ENCODE data around the gene NOS3.

The NOS3 gene

DNA sequence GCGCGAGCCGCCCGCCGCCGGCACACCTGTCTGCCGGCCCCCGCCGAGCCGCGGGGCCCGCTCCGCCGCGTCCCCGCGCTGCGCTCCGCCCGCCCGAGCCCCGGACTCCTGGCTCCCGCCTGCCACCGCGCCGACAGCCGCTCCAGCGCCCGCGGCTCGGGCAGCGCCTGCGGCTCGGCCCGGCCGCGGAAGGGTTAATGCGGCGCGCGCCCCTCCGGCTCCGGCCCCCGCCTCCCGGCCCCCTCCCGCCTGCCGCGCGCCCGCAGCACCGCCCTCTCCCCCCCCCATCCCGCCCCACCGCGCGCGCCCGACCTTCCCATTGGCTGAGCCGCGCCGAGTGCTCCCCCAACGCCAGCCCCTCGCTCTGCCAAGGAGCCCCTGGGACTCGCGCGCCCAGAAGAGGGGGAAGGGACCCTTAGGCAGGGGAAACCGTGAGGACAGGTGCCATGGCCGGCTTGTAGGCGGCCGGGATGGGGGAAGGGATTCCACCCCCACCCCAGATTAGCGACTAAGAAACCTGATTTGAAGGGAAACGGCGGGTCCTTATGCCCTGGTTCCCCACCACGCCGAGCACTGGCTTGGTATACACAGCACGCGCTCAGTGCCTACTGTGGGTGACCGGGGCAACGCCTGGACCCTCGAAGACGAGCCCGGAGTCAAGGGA is 12.6 kb upstream of the NOS3 start, which contains the start of gene KCNH2:
Gene KCNH2, minus strand, starts transcription at position 196 of the 664 bp plus-strand sequence. CDS start 408 bp downstream, outside the sequence.
- Histone ChIP-seq H3K4me3 (ENCODE audit: low read depth in 1 of 2, low read length in 2 of 2) (peak within 1 kb of the TSS; percentile 23 to 73; a peak in 3 of 4 replicates), H3K27me3 (ENCODE audit: insufficient read depth, low read length, poor library complexity) (peaks cover 40% of the 10 kb centered on the region), H3K79me2 (ENCODE audit: insufficient read depth, low read length) (no peaks in the 10 kb centered on the region), H3K27ac (ENCODE audit: low read length) (no peak within 1 kb of the TSS), H3K36me3 (ENCODE audit: insufficient read depth, low read length) (no peaks in the 10 kb centered on the region), H3K9me3 (ENCODE audit: insufficient read depth, low read length, severe bottlenecking) (no peaks in the 10 kb centered on the region), H2AFZ (ENCODE audit: low read depth, low read length) (peak within 1 kb of the TSS; percentile 61), H4K20me1 (ENCODE audit: insufficient read depth, low read length) (peaks cover 49% of the 10 kb centered on the region), H3K9ac (ENCODE audit: low read depth, low read length) (peak within 1 kb of the TSS; percentile 43), H3K4me1 (ENCODE audit: insufficient read depth, low read length) (peaks cover 50% of the 10 kb centered on the region), H3K4me2 (ENCODE audit: insufficient read depth, low read length) (peak within 1 kb of the TSS; percentile 100)
- peak; percentile 80 for DNase-seq
- ATAC-seq (ENCODE audit: insufficient read depth, low read depth) = peak; percentile 53
- no peak for TF ChIP-seq EZH2 (IDR thresholded peaks at IDR 0.05; ENCODE audit: borderline replicate concordance, low read depth, low read length, severe bottlenecking)
- TF ChIP-seq, protein P1, sequence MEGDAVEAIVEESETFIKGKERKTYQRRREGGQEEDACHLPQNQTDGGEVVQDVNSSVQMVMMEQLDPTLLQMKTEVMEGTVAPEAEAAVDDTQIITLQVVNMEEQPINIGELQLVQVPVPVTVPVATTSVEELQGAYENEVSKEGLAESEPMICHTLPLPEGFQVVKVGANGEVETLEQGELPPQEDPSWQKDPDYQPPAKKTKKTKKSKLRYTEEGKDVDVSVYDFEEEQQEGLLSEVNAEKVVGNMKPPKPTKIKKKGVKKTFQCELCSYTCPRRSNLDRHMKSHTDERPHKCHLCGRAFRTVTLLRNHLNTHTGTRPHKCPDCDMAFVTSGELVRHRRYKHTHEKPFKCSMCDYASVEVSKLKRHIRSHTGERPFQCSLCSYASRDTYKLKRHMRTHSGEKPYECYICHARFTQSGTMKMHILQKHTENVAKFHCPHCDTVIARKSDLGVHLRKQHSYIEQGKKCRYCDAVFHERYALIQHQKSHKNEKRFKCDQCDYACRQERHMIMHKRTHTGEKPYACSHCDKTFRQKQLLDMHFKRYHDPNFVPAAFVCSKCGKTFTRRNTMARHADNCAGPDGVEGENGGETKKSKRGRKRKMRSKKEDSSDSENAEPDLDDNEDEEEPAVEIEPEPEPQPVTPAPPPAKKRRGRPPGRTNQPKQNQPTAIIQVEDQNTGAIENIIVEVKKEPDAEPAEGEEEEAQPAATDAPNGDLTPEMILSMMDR (IDR thresholded peaks at IDR 0.05; ENCODE audit: borderline replicate concordance, extremely low read depth, low read length, poor library complexity, severe bottlenecking) = no peak

DNA sequence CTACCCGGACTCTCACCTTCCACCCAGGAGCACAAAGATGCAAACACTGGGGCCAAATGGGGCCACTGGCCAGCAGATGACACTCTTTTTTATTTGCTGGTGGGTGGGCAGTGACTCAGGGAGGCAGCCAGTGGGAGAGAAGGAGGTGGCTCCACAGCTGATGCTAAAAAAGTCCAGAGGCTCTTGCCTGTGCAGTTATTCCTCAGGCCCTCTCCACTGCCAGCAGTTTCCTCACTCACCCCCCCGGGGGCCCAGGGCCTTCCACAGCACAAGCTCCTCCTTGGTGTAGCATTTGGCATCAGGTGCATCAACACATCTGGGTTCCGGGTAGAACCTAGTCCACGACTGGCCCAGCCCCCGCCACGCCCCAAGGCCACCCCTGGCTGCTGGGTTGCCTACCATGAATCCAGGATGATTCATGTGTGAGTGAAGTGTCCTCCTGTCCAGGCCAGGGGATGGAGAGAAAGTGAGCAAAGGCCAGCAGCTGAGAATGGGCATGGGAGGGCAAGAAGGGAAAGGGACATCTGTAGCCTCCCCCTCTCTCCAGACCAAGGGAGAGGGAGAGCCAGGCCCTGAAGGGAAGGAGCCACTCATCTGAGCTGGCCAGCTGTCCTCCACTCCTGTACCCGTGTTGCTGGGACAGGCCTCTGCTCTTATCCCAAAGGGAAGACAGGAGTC is 11.0 kb upstream of the NOS3 start:
- TF ChIP-seq EZH2 (IDR thresholded peaks at IDR 0.05; ENCODE audit: borderline replicate concordance, low read depth, low read length, severe bottlenecking) = no peak
- TF ChIP-seq, protein P1 (IDR thresholded peaks at IDR 0.05; ENCODE audit: borderline replicate concordance, extremely low read depth, low read length, poor library complexity, severe bottlenecking) = no peak
- ATAC-seq (ENCODE audit: insufficient read depth, low read depth) = no peak
- H3K4me1 ChIP-seq (ENCODE audit: insufficient read depth, low read length) = peaks cover 41% of the 10 kb centered on the region
- no peak for DNase-seq
- no peak overlapping the region for H2AFZ ChIP-seq (ENCODE audit: low read depth, low read length)
- no peak overlapping the region for H3K4me3 ChIP-seq (ENCODE audit: low read depth in 1 of 2, low read length in 2 of 2)
- no peak overlapping the region for H3K4me2 ChIP-seq (ENCODE audit: insufficient read depth, low read length)
- H3K9me3 ChIP-seq (ENCODE audit: insufficient read depth, low read length, severe bottlenecking) = no peaks in the 10 kb centered on the region
- no peak overlapping the region for H3K9ac ChIP-seq (ENCODE audit: low read depth, low read length)
- H3K27ac ChIP-seq (ENCODE audit: low read length) = no peak overlapping the region
- peaks cover 39% of the 10 kb centered on the region for H4K20me1 ChIP-seq (ENCODE audit: insufficient read depth, low read length)
- no peaks in the 10 kb centered on the region for H3K36me3 ChIP-seq (ENCODE audit: insufficient read depth, low read length)
- no peaks in the 10 kb centered on the region for H3K79me2 ChIP-seq (ENCODE audit: insufficient read depth, low read length)
- H3K27me3 ChIP-seq (ENCODE audit: insufficient read depth, low read length, poor library complexity) = peaks cover 37% of the 10 kb centered on the region

- Histone ChIP-seq H3K27me3 (ENCODE audit: insufficient read depth, low read length, poor library complexity) (peaks cover 37% of the 10 kb centered on the region), H2AFZ (ENCODE audit: low read depth, low read length) (no peak overlapping the region), H4K20me1 (ENCODE audit: insufficient read depth, low read length) (peaks cover 39% of the 10 kb centered on the region), H3K9me3 (ENCODE audit: insufficient read depth, low read length, severe bottlenecking) (no peaks in the 10 kb centered on the region), H3K4me3 (ENCODE audit: low read depth in 1 of 2, low read length in 2 of 2) (no peak overlapping the region), H3K4me2 (ENCODE audit: insufficient read depth, low read length) (no peak overlapping the region), H3K9ac (ENCODE audit: low read depth, low read length) (no peak overlapping the region), H3K4me1 (ENCODE audit: insufficient read depth, low read length) (peaks cover 33% of the 10 kb centered on the region), H3K36me3 (ENCODE audit: insufficient read depth, low read length) (no peaks in the 10 kb centered on the region), H3K27ac (ENCODE audit: low read length) (no peak overlapping the region), H3K79me2 (ENCODE audit: insufficient read depth, low read length) (no peaks in the 10 kb centered on the region)
- no peak for DNase-seq
- no peak for ATAC-seq (ENCODE audit: insufficient read depth, low read depth)
- TF ChIP-seq EZH2 (IDR thresholded peaks at IDR 0.05; ENCODE audit: borderline replicate concordance, low read depth, low read length, severe bottlenecking) = no peak
- TF ChIP-seq, protein P1 (IDR thresholded peaks at IDR 0.05; ENCODE audit: borderline replicate concordance, extremely low read depth, low read length, poor library complexity, severe bottlenecking) = no peak
These were observed 10.2 kb upstream of the NOS3 start for GRCh38 chr7:150980663-150981062.

All from DND-41 (cell line).